ENCODE results near the gene YIF1B. TPM values are rescaled to one million over a fixed set of nuclear protein-coding genes. Genes with fewer than 3 reads are reported as not detected.

YIF1B gene
- total RNA-seq, 1 experiment from 2014 or later, result 73.2 TPM

- Histone ChIP-seq H3K23ac (ENCODE audit: insufficient read length, low read depth, low read length) (no peak overlapping the region), H3K4ac (ENCODE audit: low read depth, low read length) (no peak overlapping the region), H3K14ac (ENCODE audit: insufficient read depth, low read length) (no peak overlapping the region), H2BK5ac (ENCODE audit: insufficient read length, low read length) (no peak overlapping the region), H2AFZ (ENCODE audit: low read length) (no peak overlapping the region), H3K9ac (ENCODE audit: extremely low read depth, insufficient read length, low read length) (no peak overlapping the region), H3K9me3 (ENCODE audit: control insufficient read depth, low read depth, low read length) (no peaks in the 10 kb centered on the region), H4K5ac (ENCODE audit: insufficient read length, low read depth, low read length) (no peak overlapping the region), H4K8ac (replicated peaks; ENCODE audit: insufficient read length, low read depth, low read length) (no peak overlapping the region), H3K23me2 (ENCODE audit: insufficient read length, low read depth, low read length, poor library complexity, severe bottlenecking) (no peaks in the 10 kb centered on the region), H3K4me2 (ENCODE audit: insufficient read depth, insufficient read length, low read length) (no peak overlapping the region), H4K20me1 (ENCODE audit: control insufficient read depth, insufficient read depth, insufficient read length) (no peaks in the 10 kb centered on the region), H3K79me1 (ENCODE audit: insufficient read depth, low read depth, low read length, poor library complexity, severe bottlenecking) (peaks cover 12% of the 10 kb centered on the region), H2BK15ac (ENCODE audit: low read depth, low read length) (no peak overlapping the region), H3K27ac (ENCODE audit: insufficient read length, low read depth, low read length) (no peak overlapping the region), H4K91ac (ENCODE audit: insufficient read length, low read depth, low read length) (no peak overlapping the region), H3K4me1 (ENCODE audit: insufficient read depth, low read length) (no peaks in the 10 kb centered on the region), H3K18ac (ENCODE audit: insufficient read length, low read depth, low read length) (no peak overlapping the region), H3K79me2 (ENCODE audit: insufficient read depth, low read length) (peaks cover 20% of the 10 kb centered on the region), H2AK5ac (ENCODE audit: insufficient read length, low read length) (no peak overlapping the region), H2BK120ac (ENCODE audit: low read depth, low read length, poor library complexity, severe bottlenecking) (no peak overlapping the region), H2BK20ac (ENCODE audit: low read depth, low read length, poor library complexity, severe bottlenecking) (no peak overlapping the region), H3T11ph (ENCODE audit: low read length) (no peak overlapping the region), H2BK12ac (ENCODE audit: insufficient read length, low read depth, low read length) (no peak overlapping the region), H3K56ac (ENCODE audit: insufficient read length, low read depth, low read length) (no peak overlapping the region), H3K27me3 (ENCODE audit: insufficient read depth, low read length) (no peaks in the 10 kb centered on the region)
- Mint-ChIP-seq H3K27ac (peak overlapping the region; percentile 36 to 85 (median 55); a peak in 3 of 7 replicates), H3K4me1 (peaks cover 6 to 11% of the 10 kb centered on the region in 2 experiments; a peak in 2 of 4 replicates), H3K4me3 (no peak overlapping the region), H3K9me3 (no peaks in the 10 kb centered on the region), H3K36me3 (ENCODE audit: insufficient read depth in 1 of 3, low read depth in 3 of 3) (peaks cover 3 to 32% (median 26%) of the 10 kb centered on the region in 3 experiments; a peak in 6 of 7 replicates), H3K27me3 (ENCODE audit: low read depth) (no peaks in the 10 kb centered on the region)
- no CpG with 5 or more reads among the region's 9 CpGs for WGBS (ENCODE audit: extremely low coverage, insufficient read length, low lambda C conversion rate)
- no peak for DNase-seq
- no peak for TF ChIP-seq CTCF (conservative IDR thresholded peaks at IDR 0.05)
Observed at GRCh38 chr19:38277969-38278680, 37.6 kb downstream of the YIF1B start.
